B cell (primary cell): ENCODE measurements around the gene KCNF1. TPM values are rescaled to one million over a fixed set of nuclear protein-coding genes. Genes with fewer than 3 reads are reported as not detected.

ENCODE experiments used
- ATAC-seq: fragments of 200-7000 bp; cut with Tn5 transposase; one replicate; pipeline ENCODE4 v1.10.0; 2021; ENCODE audit warnings: low read depth, mild to moderate bottlenecking, moderate number of reproducible peaks, moderate library complexity
- CTCF ChIA-PET: fragments of 350-600 bp; sonication (Branson Sonifier 250); formaldehyde crosslinking; loops from one replicate; lab custom pipeline; 2021; ENCODE audit warnings: antibody characterized with exemption, inconsistent platforms; lab: Charles Lee
- POLR2A ChIA-PET: fragments of 350-600 bp; sonication (Branson Sonifier 250); formaldehyde crosslinking; loops from one replicate; lab custom pipeline; 2021; ENCODE audit warnings: antibody characterized with exemption; lab: Charles Lee
- DNase-seq: peaks from one replicate; pipeline ENCODE4 v3.0.0; 2013
- H2AFZ ChIP-seq: 2 replicates; pipeline ENCODE4 v1.6.1; 2012; ENCODE audit warnings: mild to moderate bottlenecking, low read depth, low read length; ENCODE audit not compliant: insufficient read depth, poor library complexity, severe bottlenecking
- H3K27ac ChIP-seq, 2 donors: 1 replicate in 1 of 2; 2 replicates in 1 of 2; pipeline ENCODE4 v1.5.1; 2012 to 2013; ENCODE audit warnings: low read length in 2 of 2, mild to moderate bottlenecking in 2 of 2, moderate library complexity in 1 of 2
- H3K27me3 ChIP-seq, 4 experiments: fragments of 200-600 bp in 1 of 4; sonication (generic) in 1 of 4; replicated peaks in 1 of 4; 1 replicate in 2 of 4; 2 replicates in 2 of 4; pipeline versions ENCODE4 v1.6.1 to v1.7.0; 2013 to 2016; ENCODE audit warnings: low read length in 3 of 4, mild to moderate bottlenecking in 2 of 4, mixed read lengths in 1 of 4, moderate library complexity in 1 of 4; ENCODE audit not compliant: insufficient read depth in 4 of 4, control insufficient read depth in 3 of 4; ENCODE audit errors: control extremely low read depth in 1 of 4
- H3K36me3 ChIP-seq, 2 experiments: replicated peaks in 1 of 2; 1 replicate in 1 of 2; 2 replicates in 1 of 2; pipeline versions ENCODE4 v1.6.1 to v1.7.1; 2013; ENCODE audit warnings: low read length in 1 of 2; ENCODE audit not compliant: insufficient read depth in 2 of 2, control insufficient read depth in 1 of 2; ENCODE audit errors: control extremely low read depth in 1 of 2, extremely low read depth in 1 of 2
- H3K4me1 ChIP-seq, 2 donors: fragments of 200-600 bp in 1 of 2; sonication (generic) in 1 of 2; 1 replicate in 1 of 2; 2 replicates in 1 of 2; pipeline versions ENCODE4 v1.5.1 to v1.6.1; 2013 to 2017; ENCODE audit warnings: low read length in 2 of 2; ENCODE audit not compliant: control insufficient read depth in 2 of 2, insufficient read depth in 2 of 2
- H3K4me2 ChIP-seq: replicated peaks from 2 replicates; pipeline ENCODE3; 2012; ENCODE audit warnings: mild to moderate bottlenecking, low read depth, low read length; ENCODE audit not compliant: poor library complexity, severe bottlenecking
- H3K4me3 ChIP-seq, 5 experiments: fragments of 200-600 bp in 1 of 5; sonication (generic) in 1 of 5; 1 replicate in 3 of 5; 2 replicates in 2 of 5; pipeline versions ENCODE4 v1.5.1 to v1.7.0; 2011 to 2016; ENCODE audit warnings: low read length in 4 of 5, mild to moderate bottlenecking in 4 of 5, low read depth in 2 of 5, control low read depth in 1 of 5, moderate library complexity in 1 of 5; ENCODE audit not compliant: insufficient read depth in 1 of 5; ENCODE audit errors: control extremely low read depth in 1 of 5, extremely low read depth in 1 of 5
- H3K79me2 ChIP-seq: fragments of 200-600 bp; sonication (generic); one replicate; pipeline ENCODE4 v1.6.0; 2016; ENCODE audit warnings: low read length; ENCODE audit not compliant: control insufficient read depth, insufficient read depth
- H3K9ac ChIP-seq: fragments of 200-600 bp; sonication (generic); 2 replicates; pipeline ENCODE4 v1.6.1; 2017; ENCODE audit warnings: mild to moderate bottlenecking, low read length, moderate library complexity
- H3K9me3 ChIP-seq, 3 donors: one replicate each; pipeline versions ENCODE4 v1.6.1 to v1.7.1; 2013; ENCODE audit warnings: low read length in 2 of 3; ENCODE audit not compliant: control insufficient read depth in 2 of 3, insufficient read depth in 1 of 3; ENCODE audit errors: control extremely low read depth in 1 of 3
- H4K20me1 ChIP-seq: 2 replicates; pipeline ENCODE4 v1.6.0; 2012; ENCODE audit warnings: mild to moderate bottlenecking, low read length; ENCODE audit not compliant: insufficient read depth, control insufficient read depth, poor library complexity, severe bottlenecking
- H3K27ac Mint-ChIP-seq: one replicate; pipeline ENCODE4 v1.8.0; 2021; ENCODE audit warnings: mixed read lengths
- H3K27me3 Mint-ChIP-seq: one replicate; pipeline ENCODE4 v1.8.0; 2021; ENCODE audit warnings: mixed read lengths
- H3K4me1 Mint-ChIP-seq: one replicate; pipeline ENCODE4 v1.8.0; 2021; ENCODE audit warnings: mixed read lengths
- H3K4me3 Mint-ChIP-seq: one replicate; pipeline ENCODE4 v1.8.0; 2021; ENCODE audit warnings: mixed read lengths
- H3K9me3 Mint-ChIP-seq: one replicate; pipeline ENCODE4 v1.8.0; 2022; ENCODE audit warnings: mixed read lengths; ENCODE audit not compliant: insufficient read depth
- CTCF ChIP-seq: fragments of 200-600 bp; IDR thresholded peaks from one replicate; pipeline ENCODE4 v1.8.0; 2022; ENCODE audit warnings: antibody characterized with exemption, mild to moderate bottlenecking
- EZH2 ChIP-seq: IDR thresholded peaks from 2 replicates; pipeline ENCODE4 v1.6.1; 2012; ENCODE audit warnings: borderline replicate concordance, low read depth, mild to moderate bottlenecking, moderate library complexity, low read length; ENCODE audit not compliant: insufficient read depth, poor library complexity, severe bottlenecking
- WGBS: methylation state at CpG from one replicate; pipeline ENCODE4 v1.1.5; 2013; ENCODE audit warnings: missing lambda C conversion rate; ENCODE audit not compliant: insufficient coverage; 5-methylcytosine and 5-hydroxymethylcytosine counted together
- intact Hi-C: fragments of 100-400 bp; cut with micrococcal nuclease; formaldehyde crosslinking; loops from one replicate; pipeline ENCODE4 v1.10.0; 2022
- polyA plus RNA-seq: library from polyadenylated mRNA; depleted of rRNA; stranded (reverse); fragments of >200 nt; gene quantifications from 2 replicates; pipeline ENCODE4 v1.2.3, GENCODE V29; 2012
- total RNA-seq, 2 donors: library from RNA; stranded (reverse); fragments of 120-200 nt in 1 of 2; gene quantifications; 1 replicate in 1 of 2; 2 replicates in 1 of 2; pipeline versions ENCODE4 v1.2.3 to v1.2.4, GENCODE V29; 2013 to 2022

KCNF1 gene
- total and polyA plus RNA-seq, 2 donors (not counting 1 experiment from before 2014, with no cell fraction given) = not detected

GRCh38 chr2:10873171-10873570 is 38.6 kb upstream of the KCNF1 start:
- H3K27ac Mint-ChIP-seq = no peak overlapping the region
- Histone ChIP-seq H2AFZ (no peak overlapping the region), H3K4me1 (no peaks in the 10 kb centered on the region), H3K27me3 (peaks cover 0 to 8% (median 0%) of the 10 kb centered on the region in 4 experiments), H4K20me1 (no peaks in the 10 kb centered on the region), H3K4me3 (no peak overlapping the region), H3K79me2 (no peaks in the 10 kb centered on the region), H3K9ac (no peak overlapping the region), H3K9me3 (peaks cover 0 to 2% (median 0%) of the 10 kb centered on the region in 3 donors), H3K4me2 (no peak overlapping the region), H3K27ac (no peak overlapping the region), H3K36me3 (no peaks in the 10 kb centered on the region)
- WGBS = 72% methylated on average over 2 of the region's 3 CpGs
- ChIA-PET CTCF (interaction anchor here (1.0 kb wide), 1 partner anchor 7 kb away, joined by 3 read pairs; no protein-coding TSS in a partner anchor), POLR2A (no interaction called here)
- peaks cover 30% of the 10 kb centered on the region for H3K27me3 Mint-ChIP-seq
- no peaks in the 10 kb centered on the region for H3K4me1 Mint-ChIP-seq
- peaks cover 5% of the 10 kb centered on the region for H3K9me3 Mint-ChIP-seq
- DNase-seq (no peak), ATAC-seq (no peak)
- TF ChIP-seq EZH2 (no peak), CTCF (no peak)
- intact Hi-C loops = no loop called here
- H3K4me3 Mint-ChIP-seq = no peak overlapping the region

- CTCF ChIA-PET = interaction anchor here (1.0 kb wide), 1 partner anchor 8 kb away, joined by 3 read pairs; no protein-coding TSS in a partner anchor
- Histone ChIP-seq H2AFZ (no peak overlapping the region), H3K79me2 (no peaks in the 10 kb centered on the region), H4K20me1 (no peaks in the 10 kb centered on the region), H3K4me2 (no peak overlapping the region), H3K27me3 (peaks cover 0 to 8% (median 0%) of the 10 kb centered on the region in 4 experiments), H3K36me3 (no peaks in the 10 kb centered on the region), H3K4me1 (no peaks in the 10 kb centered on the region), H3K4me3 (no peak overlapping the region), H3K27ac (no peak overlapping the region), H3K9ac (no peak overlapping the region), H3K9me3 (peaks cover 0 to 2% (median 0%) of the 10 kb centered on the region in 3 donors)
- Mint-ChIP-seq H3K4me1 (no peaks in the 10 kb centered on the region), H3K27me3 (peaks cover 37% of the 10 kb centered on the region), H3K27ac (no peak overlapping the region), H3K4me3 (no peak overlapping the region), H3K9me3 (peaks cover 5% of the 10 kb centered on the region)
- no peak for TF ChIP-seq EZH2
- no peak for TF ChIP-seq CTCF
- 66% methylated on average over 8 of the region's 9 CpGs for WGBS
- DNase-seq (no peak), ATAC-seq (no peak)
- POLR2A ChIA-PET = no interaction called here
- intact Hi-C loops = no loop called here
Observed at GRCh38 chr2:10873790-10874437, 37.8 kb upstream of the KCNF1 start.
